Right lobe of liver (tissue), 6 donors: ENCODE results near the gene DCANP1. TPM values are rescaled to one million over a fixed set of nuclear protein-coding genes. Genes with fewer than 3 reads are reported as not detected.

Experiments used
- ATAC-seq, 4 donors: fragments of 200-7000 bp; cut with Tn5 transposase; one replicate each; pipeline ENCODE4 v1.9.1; 2020; ENCODE audit warnings: mild to moderate bottlenecking in 4 of 4, moderate library complexity in 4 of 4
- DNase-seq, 3 donors: peaks; one replicate each; pipeline ENCODE4 v3.0.0-alpha.2; 2020
- H3K27ac ChIP-seq, 3 donors: fragments of 200-600 bp; one replicate each; pipeline ENCODE4 v1.8.0; 2022
- H3K27me3 ChIP-seq, 2 donors: fragments of 200-600 bp; one replicate each; pipeline ENCODE4 v1.8.0; 2022
- H3K36me3 ChIP-seq, 4 donors: fragments of 200-600 bp; sonication (generic) in 1 of 4; one replicate each; pipeline versions ENCODE4 v1.5.1 to v1.8.0; 2017 to 2022; ENCODE audit warnings: control low read depth in 1 of 4
- H3K4me1 ChIP-seq, 4 donors: fragments of 200-600 bp; sonication (generic) in 1 of 4; one replicate each; pipeline versions ENCODE4 v1.5.1 to v1.8.0; 2017 to 2022; ENCODE audit warnings: control low read depth in 1 of 4
- H3K4me3 ChIP-seq, 3 donors: fragments of 200-600 bp; one replicate each; pipeline ENCODE4 v1.8.0; 2022
- H3K9me3 ChIP-seq, 4 donors: fragments of 200-600 bp; sonication (generic) in 1 of 4; one replicate each; pipeline versions ENCODE4 v1.5.1 to v1.8.0; 2017 to 2022; ENCODE audit warnings: control low read depth in 1 of 4
- POLR2A ChIP-seq: fragments of 450-650 bp; IDR thresholded peaks from one replicate; pipeline ENCODE4 v1.6.1; 2017; ENCODE audit warnings: antibody characterized with exemption, mild to moderate bottlenecking
- WGBS: methylation state at CpG from one replicate; pipeline ENCODE4 v1.1.6; 2018; ENCODE audit warnings: low coverage, low lambda C conversion rate; ENCODE audit not compliant: insufficient coverage; ENCODE audit errors: missing lambda C conversion rate; 5-methylcytosine and 5-hydroxymethylcytosine counted together
- intact Hi-C, 2 donors: fragments of 100-400 bp; cut with DNase I; formaldehyde crosslinking; loops; one replicate each; pipeline versions ENCODE4 v1.11.2 to v1.14.1; 2022
- total RNA-seq, 6 experiments: library from RNA; depleted of rRNA in 2 of 6; stranded (reverse); fragments of >200 nt in 2 of 6; fragmentation: NEBNext Ultra II Directional in 3 of 6; extraction: Animal tissue kit (Norgen Biotek cat#: 25700) in 3 of 6; gene quantifications; one replicate each; pipeline versions ENCODE4 v1.1.0 to v1.2.4, GENCODE V29; 2016 to 2023
- TF ChIP-seq, protein P1 (sequence below), 4 donors: fragments of 200-600 bp in 3 of 4; fragments of 450-650 bp in 1 of 4; IDR thresholded peaks; one replicate each; pipeline versions ENCODE4 v1.5.1 to v1.8.0; 2016 to 2022; ENCODE audit warnings: antibody characterized with exemption in 4 of 4, mild to moderate bottlenecking in 2 of 4
- donor health status: DM: no; HTN: yes; CAD: no.
- donor health status: DM: no; HTN: no; CAD: no.
- donor health status: DM: no; HTN: no; CAD: no.
- donor health status: DM: no; HTN: yes; CAD: no.
- donor health status: DM: no; HTN: yes; CAD: no.

Gene DCANP1
- total RNA-seq, 6 experiments from 2014 or later = not detected

DNA sequence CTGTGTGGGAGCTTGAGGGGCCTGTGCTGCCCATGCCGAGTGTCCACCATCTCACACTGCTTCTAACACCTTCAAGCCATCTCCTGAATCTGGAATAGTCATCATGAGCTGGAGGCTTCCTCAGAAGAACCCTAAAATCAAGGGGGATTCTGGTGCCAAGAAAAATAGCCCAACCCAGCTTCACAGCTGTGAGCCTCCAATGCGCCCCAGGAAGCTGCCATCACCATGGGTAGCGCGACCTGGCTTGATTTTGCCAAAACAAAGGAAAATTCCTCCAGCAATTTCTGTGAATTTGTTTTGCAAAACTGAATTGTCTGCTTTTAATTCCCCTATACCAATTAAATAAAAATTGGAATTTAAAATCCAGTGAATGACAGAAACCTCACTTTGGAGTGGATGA, 11.2 kb upstream of the DCANP1 start:
- H3K36me3 ChIP-seq = no peaks in the 10 kb centered on the region
- intact Hi-C loops = no loop called here
- TF ChIP-seq, protein P1, sequence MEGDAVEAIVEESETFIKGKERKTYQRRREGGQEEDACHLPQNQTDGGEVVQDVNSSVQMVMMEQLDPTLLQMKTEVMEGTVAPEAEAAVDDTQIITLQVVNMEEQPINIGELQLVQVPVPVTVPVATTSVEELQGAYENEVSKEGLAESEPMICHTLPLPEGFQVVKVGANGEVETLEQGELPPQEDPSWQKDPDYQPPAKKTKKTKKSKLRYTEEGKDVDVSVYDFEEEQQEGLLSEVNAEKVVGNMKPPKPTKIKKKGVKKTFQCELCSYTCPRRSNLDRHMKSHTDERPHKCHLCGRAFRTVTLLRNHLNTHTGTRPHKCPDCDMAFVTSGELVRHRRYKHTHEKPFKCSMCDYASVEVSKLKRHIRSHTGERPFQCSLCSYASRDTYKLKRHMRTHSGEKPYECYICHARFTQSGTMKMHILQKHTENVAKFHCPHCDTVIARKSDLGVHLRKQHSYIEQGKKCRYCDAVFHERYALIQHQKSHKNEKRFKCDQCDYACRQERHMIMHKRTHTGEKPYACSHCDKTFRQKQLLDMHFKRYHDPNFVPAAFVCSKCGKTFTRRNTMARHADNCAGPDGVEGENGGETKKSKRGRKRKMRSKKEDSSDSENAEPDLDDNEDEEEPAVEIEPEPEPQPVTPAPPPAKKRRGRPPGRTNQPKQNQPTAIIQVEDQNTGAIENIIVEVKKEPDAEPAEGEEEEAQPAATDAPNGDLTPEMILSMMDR (IDR thresholded peaks at IDR 0.05) = no peak
- TF ChIP-seq POLR2A = no peak
- no peaks in the 10 kb centered on the region for H3K4me1 ChIP-seq
- ATAC-seq (no peak), DNase-seq (no peak)
- no peaks in the 10 kb centered on the region for H3K9me3 ChIP-seq
- H3K4me3 ChIP-seq = no peak overlapping the region
- 90% methylated on average over 4 of the region's 4 CpGs for WGBS
- no peaks in the 10 kb centered on the region for H3K27me3 ChIP-seq
- H3K27ac ChIP-seq = no peak overlapping the region

DNA sequence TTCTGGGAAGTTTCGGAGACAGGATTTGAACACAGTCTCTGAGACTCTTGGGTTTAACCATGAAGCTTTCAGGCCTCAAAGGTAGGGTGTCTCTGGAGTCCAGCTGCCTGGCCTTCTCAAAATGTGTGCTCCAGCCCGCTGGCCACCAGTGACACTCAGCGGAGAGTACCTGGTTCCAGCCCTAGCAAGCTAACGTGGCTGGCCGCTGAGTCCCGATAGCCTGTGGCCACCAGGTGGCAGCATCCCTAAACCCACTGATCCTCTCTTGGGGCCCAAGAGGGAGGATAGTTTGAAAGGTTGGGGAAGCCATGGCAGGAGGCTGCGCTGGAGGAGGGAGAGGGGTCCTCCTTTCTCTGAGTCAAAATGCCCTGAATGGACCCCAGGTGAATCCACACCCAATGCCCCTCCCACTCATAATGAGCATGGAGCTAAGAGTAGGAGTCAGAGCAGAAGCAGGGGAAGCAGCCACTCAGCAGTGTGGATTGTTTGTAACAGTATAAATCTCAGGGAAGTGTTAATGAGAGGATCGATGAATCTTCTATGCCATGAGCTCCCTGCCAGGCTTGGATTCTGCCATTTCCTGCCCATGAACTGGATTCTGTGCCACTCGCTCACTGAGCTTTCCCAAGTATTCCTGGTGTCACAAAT, 10.4 kb upstream of the DCANP1 start:
- Histone ChIP-seq H3K4me1 (no peaks in the 10 kb centered on the region), H3K36me3 (no peaks in the 10 kb centered on the region), H3K27me3 (no peaks in the 10 kb centered on the region), H3K27ac (no peak overlapping the region), H3K4me3 (no peak overlapping the region), H3K9me3 (no peaks in the 10 kb centered on the region)
- peak; percentile 83 to 90 (median 88) for ATAC-seq
- intact Hi-C loops = no loop called here
- TF ChIP-seq POLR2A = no peak
- TF ChIP-seq, protein P1 (IDR thresholded peaks at IDR 0.05) = peak; percentile 57 to 94 (median 86)
- peak; percentile 73 to 77 (median 74) for DNase-seq
- 7% methylated on average over 5 of the region's 9 CpGs for WGBS

DNA sequence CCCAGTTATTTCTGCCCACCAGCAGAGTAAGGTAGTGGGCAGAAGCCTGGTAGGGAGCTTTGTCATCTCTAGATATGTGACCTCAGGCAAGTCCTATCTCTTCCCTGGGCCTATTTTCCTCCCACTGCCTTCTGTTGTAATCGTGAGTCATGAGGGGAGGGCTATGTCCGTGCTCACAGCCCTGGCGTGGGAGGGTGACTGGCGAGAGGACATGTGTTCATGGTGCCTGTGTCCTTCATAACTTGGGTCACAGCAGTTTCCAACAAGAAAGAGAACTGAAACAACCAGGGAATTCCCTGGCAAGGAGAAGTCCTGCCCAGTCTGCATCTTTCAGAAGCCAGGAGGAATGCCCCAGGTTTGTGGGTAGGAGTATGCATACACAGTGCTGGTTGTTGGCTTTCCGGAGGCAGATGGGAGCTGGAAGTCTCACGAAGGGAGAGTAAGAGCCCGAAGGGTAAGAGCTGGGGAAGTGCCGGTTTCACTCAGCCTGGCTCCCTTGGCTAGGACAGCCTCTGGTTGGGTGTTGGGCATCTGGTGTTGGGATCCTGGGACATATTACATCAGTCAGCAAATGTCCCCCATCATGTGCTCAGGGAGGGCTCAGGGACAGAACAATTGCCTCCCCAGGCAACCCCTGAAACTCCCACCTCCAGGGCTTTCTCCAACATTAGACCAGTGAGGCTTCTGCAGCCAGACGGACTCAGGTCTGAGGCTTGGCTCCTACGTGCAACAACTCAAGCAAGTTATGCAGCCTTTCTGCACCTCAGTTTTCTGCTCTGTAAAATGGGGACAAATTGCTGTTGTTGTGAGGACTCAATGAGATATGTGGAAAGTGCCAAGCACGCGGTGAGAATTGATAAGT, 9.3 kb upstream of the DCANP1 start:
- ATAC-seq (peak; percentile 40 to 80 (median 50)), DNase-seq (peak in 1 of 3 donors; percentile 55)

DNA sequence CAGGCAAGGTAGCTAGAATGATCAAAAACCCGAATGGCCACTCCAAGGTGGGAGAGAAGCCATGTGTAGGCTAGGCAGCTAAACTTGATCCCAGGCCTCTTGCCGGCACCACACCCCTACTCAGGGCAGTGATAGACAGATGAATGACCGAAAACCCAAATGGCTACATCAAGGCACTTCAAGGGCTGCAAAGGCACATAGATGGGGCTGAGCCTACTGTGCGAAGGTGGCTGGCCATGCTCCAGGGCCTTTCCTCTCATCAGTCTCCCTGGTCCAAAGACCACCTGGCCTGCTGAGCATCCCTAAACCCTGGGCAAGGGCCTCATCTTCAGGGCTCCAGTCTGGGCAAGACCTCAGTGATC, 8.7 kb upstream of the DCANP1 start:
- ATAC-seq = no peak
- TF ChIP-seq, protein P1 (IDR thresholded peaks at IDR 0.05) = no peak
- TF ChIP-seq POLR2A = no peak
- Histone ChIP-seq H3K4me3 (no peak overlapping the region), H3K36me3 (no peaks in the 10 kb centered on the region), H3K27ac (no peak overlapping the region), H3K9me3 (no peaks in the 10 kb centered on the region), H3K27me3 (no peaks in the 10 kb centered on the region), H3K4me1 (no peaks in the 10 kb centered on the region)
- no peak for DNase-seq
- WGBS = 75% methylated on average over 1 of the region's 4 CpGs
- intact Hi-C loops = no loop called here

More for the DNA sequence above, 9.3 kb upstream of the DCANP1 start:
- TF ChIP-seq, protein P1 (IDR thresholded peaks at IDR 0.05) = no peak
- TF ChIP-seq POLR2A = no peak
- Histone ChIP-seq H3K27me3 (no peaks in the 10 kb centered on the region), H3K36me3 (no peaks in the 10 kb centered on the region), H3K4me1 (no peaks in the 10 kb centered on the region), H3K4me3 (no peak overlapping the region), H3K9me3 (no peaks in the 10 kb centered on the region), H3K27ac (no peak overlapping the region)
- intact Hi-C loops = no loop called here
- 64% methylated on average over 12 of the region's 12 CpGs for WGBS
